ENCODE data around the gene MACROD1.

The MACROD1 gene

DNA sequence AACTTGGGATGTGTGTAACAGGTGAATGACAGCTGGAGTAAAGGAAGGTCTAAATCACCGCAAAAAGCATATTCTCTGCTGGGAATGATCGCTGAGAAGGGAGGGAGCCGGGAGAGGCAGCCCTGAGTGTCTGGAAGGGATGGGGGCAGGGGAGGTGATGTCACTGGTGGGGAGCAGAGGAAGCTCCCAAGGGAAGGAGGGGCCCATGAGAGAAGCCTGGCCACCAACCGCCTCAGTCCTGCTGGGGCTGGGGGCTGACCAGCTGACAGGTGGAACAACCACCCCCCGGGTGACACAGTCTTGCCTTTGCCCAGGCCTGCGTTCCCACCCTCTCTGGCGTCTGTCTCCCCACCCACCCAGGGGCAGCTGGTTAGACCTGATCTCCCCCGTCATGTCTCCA, 136.1 kb downstream of the MACROD1 start:
- DNase-seq: no peak

DNA sequence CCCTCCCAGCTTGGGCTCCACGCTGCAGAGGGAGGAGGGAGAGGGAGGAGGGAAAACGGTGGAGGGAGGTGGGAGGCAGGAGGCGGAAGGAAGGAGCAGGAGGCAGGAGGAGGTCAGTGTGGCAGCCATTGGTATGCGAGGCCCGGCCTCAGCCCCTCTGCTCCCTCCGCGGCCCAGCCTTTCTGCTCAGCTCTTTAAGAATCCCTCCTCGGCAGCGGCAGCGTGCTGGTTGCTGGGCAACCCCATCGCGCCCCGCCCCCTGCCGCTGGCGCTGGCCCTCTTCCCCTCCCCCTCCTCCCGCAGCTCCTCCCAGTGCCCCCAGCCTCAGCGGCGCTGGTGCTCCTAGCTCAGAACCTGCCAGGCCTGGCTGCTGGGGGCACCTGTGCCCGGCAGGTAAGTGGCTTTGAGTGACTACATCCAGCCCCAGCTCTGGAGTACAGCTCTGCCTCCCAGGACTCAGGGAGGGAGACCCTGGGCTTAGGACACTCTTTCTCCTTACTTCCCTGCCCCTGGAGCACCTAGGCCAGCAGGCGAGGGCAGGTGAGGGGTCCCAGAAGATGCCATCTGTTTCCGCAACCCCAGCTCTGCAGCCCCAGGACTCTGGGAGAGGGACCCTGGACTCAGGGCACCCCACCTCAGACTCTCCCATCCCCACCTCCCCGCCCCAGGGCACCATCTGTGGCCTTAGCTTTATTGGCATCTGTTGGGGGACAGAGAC, 137.4 kb downstream of the MACROD1 start:
- DNase-seq: peak; percentile 76

DNA sequence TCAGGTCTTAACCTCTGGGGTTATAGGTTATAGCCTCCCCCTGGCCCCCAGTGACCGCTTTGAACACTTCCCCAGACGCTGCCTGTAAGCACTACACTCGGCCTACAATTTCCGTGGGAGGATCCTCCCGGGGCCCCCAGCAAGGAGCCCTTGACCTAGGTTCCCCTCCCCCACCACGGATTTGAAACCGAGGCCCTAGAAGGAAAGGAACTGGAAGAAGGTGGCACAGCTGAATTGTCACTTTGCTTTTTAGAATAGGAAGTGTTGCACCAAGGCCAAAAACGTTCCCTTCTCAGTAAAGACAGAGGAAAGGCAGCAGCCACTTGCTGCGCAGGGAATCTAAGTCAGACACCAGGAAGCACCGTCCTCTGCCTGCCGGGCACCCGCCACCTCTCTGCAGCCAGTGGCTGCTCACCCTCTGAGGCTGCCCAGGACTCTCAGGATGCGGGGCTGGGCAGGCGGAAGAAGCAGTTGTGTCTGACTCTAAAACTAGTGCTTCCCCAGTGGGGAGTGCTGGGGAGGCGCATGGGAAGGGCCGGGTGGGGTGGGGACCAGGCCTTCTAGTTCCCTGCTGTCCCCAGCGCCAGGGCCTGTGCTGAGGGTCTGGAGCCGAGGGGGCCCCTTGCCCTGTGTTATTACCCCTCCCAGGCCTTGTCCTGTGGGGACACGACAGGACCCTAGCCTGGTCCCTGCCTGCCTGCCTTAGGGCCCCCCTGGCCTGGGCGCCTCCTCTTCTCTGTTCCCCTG, 138.1 kb downstream of the MACROD1 start:
- no peak for DNase-seq

DNA sequence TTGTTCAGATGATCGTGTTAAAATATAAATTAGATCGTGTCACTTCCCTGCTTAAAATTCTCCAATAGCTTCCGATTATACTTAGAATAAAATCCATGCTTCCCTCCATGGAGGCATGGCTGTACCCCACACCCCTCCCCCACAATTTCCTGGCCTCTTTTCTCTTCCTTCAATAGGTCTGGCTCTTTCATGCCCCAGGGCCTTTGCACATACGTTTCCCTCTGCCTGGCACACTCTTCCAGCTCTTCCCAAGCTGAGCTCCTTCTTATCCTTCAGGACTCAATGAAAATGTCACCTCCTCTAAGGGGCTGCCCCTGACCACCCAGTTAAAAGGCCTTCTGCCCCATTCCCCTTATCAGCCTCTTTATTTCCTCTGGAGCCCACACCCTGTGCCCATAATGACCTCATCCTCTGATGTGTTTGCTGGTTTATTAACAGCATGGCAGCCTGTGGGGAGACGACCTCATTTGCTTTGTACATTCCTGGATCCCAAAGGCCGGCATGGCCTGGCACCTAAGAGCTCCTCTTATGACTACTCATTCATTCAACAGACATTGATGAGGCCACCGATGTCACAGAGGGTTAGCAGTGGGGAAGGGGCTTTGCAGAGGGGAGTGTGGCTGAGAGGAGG, 139.2 kb downstream of the MACROD1 start:
- no peak for DNase-seq

DNA sequence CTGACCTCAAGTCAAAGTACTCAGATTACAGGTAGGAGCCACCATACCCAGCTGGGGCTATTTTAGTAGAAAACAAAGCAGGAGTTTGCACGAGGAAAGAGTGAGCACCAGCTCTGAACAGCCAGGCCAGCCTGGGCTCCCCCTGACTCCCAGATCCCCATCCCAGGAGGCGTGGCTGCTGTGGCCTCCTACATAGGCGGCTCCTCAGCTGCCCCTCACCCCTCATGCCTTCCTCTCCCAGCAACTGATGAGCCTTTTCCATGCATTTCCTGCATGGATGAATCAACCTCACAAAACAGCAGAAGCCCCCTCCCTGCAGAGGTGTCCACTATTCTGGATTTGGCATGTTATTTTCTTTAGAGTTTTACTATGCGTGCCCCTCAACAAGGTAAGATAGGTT, 140.7 kb downstream of the MACROD1 start:
- DNase-seq: no peak

DNA sequence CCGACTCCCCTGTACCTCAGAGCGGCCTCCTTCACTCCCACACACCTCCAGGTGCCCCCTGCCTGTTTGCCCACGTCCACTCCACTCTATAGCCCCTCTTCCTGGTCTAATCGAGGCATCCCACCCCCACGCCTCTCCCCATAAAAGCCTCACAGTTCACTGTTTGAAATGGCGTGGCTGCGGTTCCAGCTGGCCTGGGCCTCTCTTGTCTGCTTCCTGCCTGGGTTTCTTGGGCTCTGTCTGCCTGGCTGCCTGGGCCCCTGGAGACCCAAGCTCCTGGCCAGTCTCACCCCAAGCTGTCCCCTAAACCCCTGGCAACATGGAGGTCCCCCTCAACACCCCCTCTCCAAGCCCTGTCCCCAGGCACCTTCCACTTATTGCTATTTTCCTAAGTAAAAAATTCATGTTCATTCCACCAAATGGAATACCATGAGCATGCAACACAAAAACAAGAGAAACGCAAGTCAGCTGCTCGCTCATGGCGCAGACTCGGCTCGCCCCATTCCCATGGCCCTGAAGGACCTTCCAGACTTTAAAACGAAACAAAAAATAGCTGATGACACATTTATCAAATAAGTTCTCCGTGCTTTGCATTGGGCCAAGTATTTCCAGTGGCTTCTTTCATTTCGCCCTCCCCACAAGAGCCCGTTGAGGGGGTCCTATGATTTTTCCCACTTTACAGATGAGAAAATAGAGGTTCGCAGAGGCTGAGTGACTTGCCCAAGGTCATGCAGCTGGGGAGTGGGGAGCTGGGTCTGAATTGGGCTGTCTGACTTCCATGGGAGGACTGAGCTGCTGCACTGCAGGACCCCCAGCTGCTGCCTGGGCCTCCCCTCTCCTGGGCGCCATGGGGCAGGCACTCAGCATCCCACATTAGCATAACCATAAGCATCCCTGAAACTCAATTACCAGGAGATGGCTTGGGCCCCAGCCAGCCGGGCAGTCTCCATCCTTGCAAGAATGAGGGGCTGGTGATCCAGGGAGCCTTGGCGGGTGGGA, 141.9 kb downstream of the MACROD1 start:
- DNase-seq: no peak

DNA sequence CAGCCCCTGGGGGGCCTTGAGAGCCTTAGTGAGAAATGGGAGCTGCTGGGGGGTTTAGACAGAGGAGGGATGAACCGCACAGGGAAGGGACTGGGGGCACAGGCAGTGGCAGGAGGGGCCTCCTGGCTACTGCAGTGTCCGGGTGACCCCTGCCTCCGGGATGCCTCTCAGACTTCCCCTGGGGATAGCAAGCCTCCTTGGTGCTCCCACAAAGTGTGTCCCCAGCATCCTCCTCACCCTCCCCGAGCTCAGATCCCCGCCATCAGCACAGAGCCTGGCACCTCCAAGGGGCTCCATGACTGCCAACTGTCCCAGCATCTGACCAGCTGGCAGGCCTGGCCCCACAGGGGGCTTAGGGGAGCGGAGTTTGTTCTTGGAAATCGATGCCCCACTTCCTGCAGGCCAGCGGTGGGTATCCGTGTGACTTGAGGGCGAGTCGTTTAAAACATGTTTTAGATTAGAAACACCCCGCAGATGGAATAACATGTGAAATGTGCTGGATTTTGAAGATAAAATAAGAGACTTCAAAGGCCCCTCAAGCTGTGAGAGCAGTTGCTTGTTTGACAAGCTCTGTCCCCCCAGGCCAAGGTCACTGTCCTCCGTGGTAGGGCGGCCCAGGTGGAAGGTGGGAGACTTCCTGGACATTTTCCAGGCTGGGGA, 143.7 kb downstream of the MACROD1 start:
- DNase-seq: no peak

DNA sequence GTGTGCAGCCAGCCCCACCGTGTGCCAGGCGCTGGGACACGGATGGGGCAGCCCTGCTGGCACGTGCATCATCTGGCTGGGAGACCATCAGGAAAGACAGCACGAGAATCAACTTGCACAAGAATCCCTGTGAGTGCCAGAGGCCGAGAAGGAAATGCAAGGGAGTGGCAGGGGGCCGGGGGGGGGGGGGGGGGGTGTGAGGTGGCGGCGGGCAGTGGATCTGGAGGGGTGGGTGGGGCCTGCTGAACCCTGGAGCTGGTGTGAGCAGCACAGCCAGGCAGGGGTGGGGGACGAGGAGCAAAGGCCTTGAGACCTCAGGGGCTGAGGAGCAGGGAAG, 144.2 kb downstream of the MACROD1 start:
- peak; percentile 64 for DNase-seq

DNA sequence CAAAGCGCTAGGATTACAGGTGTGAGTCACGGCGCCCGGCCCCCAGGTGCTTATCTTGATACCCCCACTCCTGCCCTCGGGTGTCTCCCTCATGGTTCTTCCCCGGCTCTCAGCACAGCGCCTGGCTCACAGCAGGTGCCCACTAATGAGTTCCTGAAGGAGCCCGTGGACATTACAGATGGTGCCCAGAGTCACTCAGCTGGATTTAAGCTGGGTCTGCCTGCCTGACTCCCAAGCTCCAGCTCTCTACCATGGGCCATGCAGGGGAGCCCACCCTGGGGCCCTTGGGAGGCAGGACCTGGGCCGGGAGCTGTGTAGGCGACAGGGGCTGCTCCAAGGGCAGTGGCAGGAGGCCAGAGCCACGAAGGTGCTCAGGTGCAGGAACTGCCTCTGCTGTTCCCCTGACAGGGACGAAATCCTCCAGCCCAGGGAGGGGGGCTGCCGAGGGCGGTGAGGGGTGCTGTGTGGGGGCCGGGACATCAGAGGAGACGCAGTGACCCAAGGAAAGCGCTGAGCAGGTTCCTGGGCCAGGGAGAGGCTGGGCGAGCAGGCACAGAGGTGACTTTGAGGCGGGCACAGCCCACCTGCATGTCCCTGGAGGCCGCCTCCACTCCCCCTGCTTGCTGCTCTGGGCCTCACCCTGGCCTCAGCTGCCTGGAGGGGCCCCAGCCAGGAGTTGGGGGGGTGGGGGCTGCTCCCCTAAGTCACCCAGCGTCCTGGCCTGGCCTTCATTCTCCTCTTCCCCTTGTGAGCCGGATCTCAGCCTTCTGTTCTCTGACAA, 144.7 kb downstream of the MACROD1 start:
- peak; percentile 22 for DNase-seq

DNA sequence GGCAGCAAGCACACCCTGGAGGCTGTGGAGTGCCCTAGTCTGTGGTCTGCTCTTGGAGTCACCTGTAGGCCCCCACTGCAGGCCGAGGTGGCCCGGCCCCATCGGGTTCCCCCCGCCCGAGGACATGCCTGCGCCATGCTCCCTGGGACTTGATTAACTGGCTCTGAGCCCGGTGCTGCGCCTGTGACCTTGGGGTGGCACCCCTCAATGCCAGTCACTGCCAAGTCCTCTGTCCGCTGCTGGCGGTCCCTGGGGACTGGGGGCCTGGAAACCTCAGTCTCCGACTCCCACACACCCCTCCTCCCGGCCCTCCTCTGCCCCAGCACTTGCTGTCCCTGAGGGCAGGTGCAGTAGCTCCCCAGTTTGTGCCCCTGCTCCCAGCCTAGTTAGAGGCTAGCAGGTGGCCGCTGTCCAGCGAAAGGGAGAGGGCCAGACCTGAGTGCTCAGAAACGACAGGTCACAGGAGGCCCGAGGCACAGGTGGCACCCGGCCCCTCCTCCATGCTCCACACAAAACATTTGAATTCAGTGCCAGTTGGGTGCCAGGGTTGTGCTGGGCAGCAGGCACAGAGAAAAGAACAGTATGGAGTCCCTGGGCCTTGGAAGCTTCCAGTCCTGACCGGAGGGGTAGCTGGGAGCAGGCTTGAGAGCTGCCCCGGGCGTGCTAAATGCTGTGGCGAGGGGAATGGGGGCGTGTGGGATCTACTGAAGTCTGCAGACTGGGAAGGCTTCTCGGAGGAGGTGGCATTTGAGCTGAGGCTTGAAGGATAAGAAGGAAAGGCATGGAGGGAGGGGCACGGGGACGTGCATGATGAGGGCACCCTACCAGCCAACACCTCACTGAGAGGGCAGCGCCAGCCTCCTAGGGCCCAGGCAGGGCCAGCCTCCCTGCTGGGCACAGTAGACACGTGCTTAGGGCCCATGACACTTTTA, 146.5 kb downstream of the MACROD1 start:
- DNase-seq: peak; percentile 38

DNA sequence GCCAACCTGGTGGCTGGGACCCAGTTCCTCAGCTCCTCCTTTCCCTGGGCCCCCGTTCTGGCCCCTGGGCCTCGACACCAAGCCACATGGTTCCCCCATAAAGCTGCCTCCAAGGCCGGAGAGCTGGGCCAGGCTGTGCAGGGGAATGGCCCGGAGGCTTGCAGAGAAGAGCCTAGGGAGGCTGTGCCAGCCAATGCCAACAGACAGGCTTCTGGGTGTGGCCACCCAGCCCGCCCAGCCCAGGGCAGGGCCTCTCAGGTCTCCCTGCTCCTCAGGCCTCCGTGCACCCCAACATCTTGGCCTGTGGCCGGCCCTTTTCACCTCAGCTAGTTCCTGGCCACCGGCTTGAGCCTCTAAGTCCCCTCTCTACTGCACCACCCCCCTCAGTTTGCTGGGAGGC, 147.6 kb downstream of the MACROD1 start:
- peak; percentile 15 for DNase-seq

DNA sequence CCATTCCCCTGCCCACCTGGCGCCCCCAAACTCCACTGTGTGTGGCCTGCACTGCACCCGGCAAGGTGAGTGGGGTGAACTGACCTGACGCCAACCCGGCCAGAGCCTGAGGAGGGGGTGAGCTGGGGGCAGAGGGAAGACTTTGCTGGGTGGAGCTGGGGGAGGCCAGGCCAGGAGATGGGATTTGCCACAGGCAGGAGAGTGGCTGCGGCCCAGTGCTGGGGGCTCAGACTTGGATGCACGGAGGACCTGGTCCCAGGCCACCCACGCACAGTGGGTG, 148.0 kb downstream of the MACROD1 start:
- no peak for DNase-seq

DNA sequence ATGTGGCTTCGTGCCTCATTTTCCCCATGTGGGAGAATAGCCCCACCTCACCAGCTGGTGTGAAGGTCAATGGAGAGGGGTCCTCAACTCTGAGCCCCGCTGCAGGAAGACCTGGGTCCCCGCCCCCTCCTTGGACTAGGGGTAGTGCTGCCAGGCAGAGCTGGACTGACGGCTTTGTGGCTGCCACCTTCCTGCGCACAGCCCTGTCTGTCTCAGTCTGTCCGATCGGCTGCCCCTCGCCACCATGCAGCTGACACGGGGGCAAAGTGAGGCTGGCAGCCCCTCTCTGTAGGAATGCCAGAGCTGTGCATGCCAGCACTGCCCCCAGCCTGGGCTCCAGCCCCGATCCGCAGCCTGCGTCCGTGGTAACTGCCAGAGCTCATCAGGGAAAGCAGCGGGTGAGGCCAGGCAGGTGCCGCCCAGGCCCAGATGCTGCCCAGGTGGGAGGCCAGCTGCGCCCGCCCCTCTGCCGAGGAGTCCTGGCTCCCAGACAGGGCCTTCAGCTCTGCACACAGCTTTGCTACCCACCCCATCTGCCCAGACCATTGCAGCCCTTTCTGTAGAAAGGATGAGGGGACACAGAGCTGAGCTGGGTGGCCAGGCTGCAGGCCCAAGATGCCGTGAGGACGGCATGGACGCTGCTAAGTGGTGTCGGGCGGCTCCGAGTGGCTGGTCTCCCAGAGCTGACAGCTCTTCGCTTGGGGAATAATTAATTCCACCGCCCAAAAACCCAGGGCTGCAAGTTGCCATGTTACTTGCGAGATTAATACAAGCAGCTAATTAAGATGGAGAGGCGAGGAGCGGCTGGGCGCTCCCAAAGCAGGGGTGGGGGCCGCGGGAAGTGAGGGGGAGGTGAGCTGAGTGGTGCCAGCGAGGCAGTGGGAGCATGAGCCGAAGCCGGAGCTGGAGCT, 149.7 kb downstream of the MACROD1 start:
- peak; percentile 70 for DNase-seq

DNA sequence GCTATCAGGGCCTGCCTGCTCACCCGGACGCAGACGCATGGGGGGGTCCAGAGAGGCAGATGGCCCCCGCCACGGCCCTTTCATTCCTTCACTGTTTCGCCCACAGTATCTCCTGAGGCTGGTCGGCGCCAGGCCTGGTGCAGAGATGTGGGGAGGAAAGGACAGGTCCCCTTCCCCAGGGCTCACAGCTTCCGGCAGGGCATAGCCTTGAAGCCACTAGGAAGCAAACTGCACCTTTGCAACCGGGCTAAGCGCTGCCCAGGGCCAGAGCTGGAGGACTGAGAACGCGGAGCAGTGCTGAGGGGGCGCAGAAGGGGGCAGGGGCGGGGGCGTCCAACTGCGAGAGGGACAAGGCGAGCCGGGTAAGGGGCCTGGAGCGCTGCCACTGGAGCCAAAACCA, 150.4 kb downstream of the MACROD1 start:
- no peak for DNase-seq

DNA sequence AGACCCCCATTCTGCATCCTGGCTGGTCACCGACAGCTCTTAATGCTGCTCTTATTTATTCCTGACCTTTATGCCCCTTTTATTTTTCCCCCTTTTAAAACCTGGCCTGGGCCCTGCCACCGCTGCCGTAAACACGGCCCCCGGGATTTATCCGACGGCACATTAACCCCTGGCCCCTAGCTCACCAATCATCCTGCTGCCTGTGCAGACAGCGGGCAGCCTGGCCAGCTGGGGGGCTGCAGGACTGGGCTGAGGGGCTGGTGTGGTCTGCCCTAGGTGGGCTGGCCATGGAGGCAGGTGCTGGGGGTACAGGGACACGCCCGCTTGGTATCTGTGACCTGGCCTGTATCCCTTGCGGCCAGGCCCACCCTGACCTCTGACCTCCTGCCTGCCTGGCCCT, 151.6 kb downstream of the MACROD1 start:
- no peak for DNase-seq

DNA sequence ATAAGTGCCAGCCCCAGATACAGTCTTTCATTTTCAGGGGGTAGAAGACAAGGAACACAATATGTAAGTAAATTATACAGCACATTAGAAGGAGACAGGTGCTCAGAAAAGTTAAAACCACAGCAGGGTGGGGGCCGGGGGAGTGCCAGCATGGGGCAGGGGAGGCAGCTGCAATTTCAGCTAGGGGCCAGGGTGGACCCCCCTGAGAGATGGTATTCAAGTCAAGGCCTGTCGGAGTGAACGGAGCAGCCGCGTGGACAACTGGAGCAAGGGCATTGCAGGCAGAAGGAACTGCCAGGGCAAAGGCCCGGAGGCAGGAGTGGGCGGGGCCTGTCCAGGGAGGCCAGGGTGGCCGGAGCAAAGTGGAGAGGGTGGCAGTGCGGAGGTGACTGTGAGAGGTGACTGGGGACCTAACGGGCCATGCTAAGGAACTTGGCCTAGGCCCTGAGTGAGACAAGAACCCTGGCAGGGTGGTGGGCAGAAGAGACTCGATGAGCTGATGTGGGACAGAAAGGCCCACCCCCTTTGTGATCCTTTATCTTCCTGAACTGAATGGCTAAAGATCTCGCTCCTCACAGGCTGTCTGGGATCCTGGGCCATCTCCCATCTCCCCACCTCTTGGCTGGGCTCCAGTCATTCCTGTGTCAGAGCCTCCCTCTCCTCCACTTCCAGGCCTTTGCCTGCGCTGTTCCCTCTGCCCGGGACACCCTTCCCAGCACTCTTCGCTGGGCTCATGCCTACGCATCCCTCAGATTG, 152.6 kb downstream of the MACROD1 start:
- no peak for DNase-seq

DNA sequence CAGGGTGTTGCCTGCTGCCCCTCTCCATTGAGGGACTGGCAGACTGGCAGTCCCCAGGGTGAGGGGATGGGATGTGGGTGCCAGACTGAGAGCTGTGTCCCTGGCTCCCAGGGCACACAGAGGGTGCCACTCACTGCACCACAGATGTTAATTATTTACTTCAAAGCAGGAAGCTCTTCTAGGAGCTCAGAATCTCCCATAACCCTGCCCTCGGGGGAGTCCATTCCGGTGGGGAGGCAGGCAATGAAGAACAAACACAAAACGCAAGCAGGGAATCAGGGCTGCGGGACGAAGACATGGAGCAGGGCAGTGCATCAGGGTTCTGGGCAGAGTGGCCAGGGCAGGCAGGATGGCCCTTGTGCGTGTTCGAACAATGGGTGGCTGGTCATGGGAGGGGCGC, 154.5 kb downstream of the MACROD1 start:
- DNase-seq: no peak

DNA sequence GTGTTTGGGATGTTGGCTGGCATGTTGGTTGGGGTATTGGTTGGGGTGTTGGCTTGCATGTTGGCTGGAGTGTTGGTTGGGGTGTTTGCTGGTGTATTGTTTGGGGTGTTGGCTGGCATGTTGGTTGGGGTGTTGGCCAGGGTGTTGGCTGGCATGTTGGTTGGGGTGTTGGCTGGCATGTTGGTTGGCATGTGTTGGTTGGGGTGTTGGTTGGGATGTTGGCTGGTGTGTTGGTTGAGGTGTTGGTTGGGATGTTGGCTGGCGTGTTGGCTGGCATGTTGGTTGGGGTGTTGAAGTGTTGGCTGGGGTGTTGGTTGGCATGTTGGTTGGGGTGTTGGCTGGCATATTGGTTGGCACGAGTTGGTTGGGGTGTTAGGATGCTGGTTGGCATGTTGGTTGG, 155.1 kb downstream of the MACROD1 start:
- no peak for DNase-seq

DNA sequence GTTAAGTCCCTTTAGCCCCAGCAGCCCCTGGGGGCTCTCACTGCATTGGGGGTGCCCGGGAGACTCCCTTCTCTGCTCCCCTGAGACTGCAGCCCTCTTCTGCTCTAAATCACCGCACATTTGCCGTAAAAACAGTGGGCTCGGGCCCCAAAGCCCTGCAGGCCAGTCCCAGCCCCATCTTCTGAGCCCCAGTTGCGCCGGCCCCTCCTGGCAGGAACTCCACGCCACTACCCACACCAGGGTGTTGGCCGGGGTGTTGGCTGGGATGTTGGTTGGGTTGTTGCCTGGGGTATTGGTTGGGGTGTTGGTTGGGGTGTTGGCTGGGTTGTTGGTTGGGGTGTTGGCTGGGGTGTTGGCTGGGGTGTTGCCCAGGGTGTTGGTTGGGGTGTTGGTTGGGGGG, 156.2 kb downstream of the MACROD1 start:
- DNase-seq: no peak
